NCI-H2196 (cell line): Measurements from ENCODE around the gene ABHD14A.
"Not testable (repeated sequence)": the region's sequence is repeated elsewhere in the genome, so short reads cannot be mapped to it uniquely, and the experiment has no call there.

Source experiments
- DNase-seq: peaks from one replicate; lab custom pipeline; 2025; ENCODE audit not compliant: unreplicated experiment; lab: John Stamatoyannopoulos, UW

Gene ABHD14A

DNA sequence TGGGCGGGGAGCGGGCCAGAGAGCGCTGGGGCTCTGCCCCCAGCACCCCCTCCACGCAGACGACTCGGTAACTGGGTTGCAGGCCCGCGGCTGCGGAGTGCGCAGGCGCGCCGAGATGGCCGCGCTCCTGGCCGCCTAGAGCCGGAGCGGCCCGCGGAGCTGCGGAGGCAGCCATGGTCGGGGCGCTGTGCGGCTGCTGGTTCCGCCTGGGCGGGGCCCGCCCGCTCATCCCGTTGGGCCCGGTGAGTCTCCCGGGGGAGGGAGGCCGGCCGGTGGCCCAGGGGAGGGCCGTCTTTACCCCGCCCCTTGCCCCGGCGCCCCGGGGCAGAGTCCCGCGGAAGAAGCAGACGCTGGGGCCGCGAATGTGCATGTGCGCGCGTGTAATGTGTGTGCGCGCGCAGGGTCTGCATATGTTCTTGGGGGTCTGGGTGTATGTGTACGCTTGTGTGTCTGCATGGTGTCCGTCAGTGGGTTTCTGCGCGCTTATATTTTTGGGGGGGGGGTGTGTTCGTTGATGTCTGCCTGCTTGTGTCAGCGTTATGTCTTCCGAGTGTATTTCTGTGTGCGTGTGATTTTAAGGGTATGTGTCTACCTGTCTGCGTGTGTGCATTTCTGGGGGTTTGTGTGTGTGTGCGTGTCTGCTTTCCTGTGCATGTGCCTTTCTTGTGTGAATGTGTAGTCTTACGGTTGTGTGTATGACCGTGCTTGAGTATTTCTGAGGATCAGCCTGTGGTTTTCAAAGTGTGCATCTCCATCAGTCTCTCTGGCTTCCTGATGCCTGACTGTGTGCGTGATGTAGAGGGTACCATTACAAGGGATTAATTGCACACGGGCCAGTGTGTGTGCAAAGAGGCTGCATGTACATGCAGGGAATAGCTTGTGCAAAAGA lies at the start of gene ABHD14A:
Gene ABHD14A (plus strand): TSS at position 102 of the 889 bp plus-strand sequence. CDS start 72 bp downstream, at position 174.
- peak; percentile 38 for DNase-seq

DNA sequence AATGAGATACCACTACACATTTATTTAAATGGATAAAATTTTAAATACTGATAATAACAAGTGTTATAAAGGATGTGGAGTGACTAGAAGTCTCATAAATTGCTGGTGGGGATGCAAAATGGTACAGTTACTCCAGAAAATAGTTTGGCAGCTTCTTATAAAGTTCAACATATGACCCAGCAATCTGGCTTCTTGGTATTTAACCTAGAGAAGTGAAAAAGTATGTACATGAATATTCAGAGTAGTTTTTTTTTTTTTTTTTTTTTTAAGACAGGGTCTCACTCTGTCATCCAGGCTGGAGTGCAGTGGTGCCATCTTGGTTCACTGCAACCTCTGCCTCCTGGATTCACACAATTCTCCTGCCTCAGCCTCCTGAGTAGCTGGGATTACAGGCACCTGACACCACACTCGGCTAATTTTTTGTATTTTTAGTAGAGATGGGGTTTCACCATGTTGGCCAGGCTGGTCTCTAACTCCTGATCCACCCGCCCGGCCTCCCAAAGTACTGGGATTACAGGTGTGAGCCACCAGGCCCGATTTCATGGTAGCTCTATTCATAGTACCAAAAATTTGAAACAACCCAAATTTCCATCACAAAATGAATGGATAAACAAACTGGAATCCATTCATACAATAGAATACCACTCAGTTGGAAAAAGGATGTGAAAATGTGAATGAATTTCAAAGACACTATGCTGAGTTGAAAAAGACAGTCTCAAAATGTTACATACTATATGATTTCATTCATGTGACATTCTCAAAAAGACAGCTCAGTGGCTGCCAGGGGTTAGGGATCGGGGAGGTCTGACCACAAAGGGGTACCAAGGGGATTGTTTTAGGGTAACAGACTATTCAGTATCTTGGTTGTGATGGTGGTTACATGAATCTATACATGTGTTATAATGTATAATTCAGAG lies 47.5 kb upstream of the ABHD14A start:
- no peak for DNase-seq

DNA sequence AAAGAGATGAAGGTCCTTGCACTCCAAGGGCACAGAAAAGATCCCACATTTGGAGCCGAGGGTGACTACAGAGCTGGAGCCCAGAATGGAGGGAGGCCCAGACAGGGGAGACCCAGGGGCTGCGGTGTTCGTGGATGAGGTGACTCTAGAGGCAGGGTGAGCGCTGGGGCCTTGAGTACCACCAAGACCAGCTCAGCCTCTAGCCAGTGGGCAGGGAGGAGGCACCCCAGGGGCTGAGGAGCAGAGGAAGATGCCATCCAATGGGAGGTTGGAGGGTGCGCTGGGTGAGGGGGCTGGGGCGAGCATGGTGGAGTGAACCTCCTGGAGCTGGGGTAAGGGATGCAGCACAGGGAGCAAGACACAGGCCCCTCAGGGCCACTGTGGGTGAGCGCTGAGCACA lies 46.4 kb upstream of the ABHD14A start:
- DNase-seq, result no peak

DNA sequence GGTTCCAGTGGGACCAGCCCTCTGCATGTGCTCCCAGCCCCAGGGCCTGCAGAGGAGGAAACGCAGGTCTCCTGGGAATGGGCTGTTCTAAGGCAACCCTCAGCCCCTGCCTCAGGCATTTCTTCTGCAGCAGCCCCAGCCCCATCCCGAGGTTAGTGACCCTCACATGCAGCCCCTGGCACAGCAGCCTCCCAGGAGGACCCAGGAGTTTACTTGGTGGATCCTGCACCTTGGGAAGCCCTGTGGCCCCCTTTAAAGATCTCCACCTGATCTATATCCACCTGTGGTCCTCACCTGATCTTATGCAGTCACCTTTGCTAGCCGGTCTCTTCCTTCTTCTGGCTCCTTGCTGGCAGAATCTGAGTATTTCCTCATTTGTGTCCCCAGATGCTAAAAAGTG lies 45.9 kb upstream of the ABHD14A start:
- DNase-seq, result not testable (repeated sequence)

DNA sequence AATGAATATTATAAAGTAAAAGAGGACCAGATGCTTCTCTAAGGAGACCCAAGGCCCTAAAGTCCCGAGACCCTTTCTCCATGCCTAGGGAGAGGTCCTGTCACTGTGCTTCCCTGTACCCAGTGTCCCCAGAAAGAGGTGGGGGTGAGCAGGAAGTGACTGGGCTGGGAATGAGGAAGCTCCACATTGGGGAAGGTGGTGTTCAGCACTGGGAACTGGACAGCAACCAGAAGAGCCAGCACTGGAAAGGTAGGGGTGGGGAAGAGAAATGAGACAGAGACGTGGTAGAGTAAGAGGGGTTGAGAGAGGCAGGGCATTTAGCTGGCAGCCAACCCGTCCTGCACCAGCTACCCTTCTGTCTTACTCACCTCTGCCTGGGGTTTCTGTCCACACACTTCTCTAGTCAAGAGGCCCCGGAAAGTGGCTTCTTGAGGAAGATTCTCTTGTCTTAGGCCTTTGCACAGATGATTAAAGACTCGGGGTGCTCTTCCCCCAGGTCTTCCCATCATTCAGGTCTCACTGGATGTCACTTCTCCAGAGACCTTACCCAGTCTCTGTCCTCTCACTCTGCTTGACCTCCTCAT lies 45.4 kb upstream of the ABHD14A start:
- DNase-seq, result no peak

DNA sequence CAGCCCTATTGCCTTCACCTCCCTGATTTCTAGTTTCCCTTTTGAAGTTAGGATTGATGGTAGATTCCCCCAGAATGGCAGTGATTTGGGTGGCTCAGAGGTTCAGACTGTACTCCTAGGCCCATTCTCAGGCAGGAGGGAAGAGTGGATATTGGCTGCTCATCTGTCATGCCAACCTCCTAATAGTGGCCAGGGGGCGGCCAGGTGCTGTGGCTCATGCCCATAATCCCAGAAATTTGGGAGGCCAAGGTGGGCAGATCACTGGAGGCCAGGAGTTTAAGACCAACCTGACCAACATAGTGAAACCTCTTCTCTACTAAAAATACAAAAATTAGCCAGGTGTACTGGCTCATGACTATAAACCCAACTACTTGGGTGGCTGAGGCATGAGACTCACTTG lies 44.4 kb upstream of the ABHD14A start:
- DNase-seq, result no peak

DNA sequence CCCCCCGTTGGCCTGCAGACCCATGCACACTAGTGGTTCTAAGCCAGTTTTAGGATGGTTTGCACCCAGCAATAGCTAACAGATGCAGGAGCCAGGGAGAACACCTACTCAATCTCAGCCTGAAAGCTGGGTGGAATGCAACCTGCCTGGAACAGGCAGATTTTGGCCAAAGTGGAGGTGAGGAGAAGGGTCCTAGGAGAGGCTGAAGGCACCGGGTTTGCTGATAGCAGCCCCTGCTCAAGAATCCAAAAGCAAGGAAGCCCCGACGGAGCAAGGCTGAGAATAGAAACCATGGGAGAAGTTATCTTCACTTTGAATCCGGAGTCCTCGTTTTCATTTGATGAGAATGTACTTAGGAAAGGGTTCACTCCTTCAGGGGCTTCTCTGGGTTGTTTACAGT lies 43.1 kb upstream of the ABHD14A start:
- no peak for DNase-seq

DNA sequence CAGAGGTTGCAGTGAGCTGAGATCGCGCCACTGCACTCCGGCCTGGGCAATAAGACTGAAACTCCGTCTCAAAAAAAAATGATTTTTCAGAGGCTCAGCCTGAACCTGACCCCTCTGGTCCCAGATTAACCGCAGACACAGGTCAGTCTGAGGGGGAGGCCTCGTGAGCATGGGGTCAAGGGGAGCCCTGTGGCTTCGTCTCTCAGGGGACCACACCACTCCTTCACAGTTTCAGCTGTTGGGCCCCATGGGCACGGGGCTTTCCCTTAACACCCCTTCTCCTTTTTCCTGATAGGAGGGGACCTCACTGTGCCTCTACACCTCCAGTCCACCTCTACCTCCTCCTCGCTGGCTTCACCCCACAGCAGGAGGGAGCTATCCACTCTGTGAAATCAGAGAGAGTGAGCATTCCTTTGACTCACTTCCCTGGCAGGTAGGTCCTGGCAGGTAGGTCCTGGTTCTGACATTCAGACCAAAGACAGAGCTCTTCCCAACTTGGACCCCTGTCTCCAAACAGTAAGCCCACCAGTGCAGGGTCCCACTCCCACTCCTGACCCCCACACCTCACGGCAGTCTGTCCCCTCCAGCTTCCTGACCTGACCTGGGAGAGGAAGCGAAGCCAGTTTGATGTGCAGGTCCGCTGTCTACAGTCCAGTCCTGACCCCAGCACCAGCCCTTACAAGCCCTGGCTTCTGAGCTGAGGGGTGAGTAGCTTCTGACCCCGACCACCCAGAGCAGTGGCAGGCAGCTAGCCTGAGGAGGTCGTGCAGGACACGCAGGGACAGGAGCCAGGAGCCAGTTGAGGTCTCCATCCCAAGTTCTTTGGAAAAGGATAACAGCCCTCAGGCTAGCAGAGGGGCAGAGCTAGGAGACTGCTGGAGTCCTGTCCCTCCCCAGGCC lies 42.1 kb upstream of the ABHD14A start:
- no peak for DNase-seq

DNA sequence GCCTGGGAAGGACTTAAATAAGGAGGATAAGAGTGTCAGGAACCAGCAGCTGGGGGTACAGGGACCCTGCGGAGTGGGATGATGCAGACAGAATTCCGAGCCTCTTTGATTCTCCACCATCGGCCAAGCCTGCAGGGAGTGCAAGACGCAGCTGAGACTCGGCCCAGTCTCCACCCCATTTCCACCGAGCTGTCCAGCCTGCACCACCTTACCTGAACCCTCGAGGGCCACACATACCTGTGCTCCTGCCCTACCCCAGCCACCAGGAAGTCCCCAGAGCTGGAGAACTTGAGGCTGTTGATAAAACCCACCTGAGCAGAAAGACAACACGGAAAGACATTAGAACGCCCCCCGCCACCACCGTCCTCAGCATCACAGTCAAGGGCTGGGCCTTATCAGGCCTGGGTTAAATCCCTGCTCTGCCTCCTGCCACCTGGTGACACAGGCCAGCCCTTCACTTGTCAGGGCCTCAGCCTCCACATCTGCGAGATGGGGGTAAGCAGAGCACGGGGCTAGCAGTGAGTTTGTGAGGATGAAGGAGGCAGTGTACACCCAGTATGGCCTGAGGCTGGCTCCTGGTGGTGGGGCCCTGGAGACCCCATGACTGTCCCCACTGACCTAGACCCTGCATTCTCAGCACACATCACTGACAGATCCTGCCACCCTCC lies 41.3 kb upstream of the ABHD14A start:
- DNase-seq, result no peak

DNA sequence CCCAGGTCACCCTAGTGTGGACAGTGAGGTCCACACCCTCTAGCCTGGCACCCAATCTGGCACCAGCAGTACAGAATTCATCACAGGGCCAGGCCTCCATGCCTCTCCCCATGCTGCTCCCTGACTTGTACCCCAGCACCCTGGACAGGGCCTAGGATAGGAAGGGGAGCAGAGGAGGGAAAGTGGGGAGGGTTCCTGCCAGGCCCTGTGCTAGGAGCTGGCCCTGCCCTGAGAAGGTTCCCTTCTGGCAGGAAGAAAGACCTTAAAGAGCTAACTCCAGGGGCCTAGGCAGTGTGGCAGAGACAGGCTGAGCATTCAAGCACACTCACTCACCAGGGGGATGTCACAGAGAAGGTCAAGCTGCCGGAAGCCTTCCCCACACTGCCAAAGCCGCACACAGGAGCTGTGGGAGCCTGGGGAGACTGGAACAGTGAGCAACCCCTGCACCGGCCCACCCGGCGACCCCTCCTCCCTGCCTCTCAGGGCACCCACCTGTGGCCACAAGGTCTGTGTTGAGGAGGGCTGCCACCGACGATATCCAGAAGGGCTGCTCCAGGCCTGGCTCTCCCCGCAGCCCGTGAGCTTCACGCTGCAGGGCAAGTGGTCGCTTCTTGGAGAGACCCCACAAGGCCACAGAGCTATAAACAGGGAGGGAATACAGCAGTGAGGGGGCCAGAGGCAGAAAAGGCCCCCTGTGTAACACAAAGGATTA lies 40.6 kb upstream of the ABHD14A start:
- no peak for DNase-seq

DNA sequence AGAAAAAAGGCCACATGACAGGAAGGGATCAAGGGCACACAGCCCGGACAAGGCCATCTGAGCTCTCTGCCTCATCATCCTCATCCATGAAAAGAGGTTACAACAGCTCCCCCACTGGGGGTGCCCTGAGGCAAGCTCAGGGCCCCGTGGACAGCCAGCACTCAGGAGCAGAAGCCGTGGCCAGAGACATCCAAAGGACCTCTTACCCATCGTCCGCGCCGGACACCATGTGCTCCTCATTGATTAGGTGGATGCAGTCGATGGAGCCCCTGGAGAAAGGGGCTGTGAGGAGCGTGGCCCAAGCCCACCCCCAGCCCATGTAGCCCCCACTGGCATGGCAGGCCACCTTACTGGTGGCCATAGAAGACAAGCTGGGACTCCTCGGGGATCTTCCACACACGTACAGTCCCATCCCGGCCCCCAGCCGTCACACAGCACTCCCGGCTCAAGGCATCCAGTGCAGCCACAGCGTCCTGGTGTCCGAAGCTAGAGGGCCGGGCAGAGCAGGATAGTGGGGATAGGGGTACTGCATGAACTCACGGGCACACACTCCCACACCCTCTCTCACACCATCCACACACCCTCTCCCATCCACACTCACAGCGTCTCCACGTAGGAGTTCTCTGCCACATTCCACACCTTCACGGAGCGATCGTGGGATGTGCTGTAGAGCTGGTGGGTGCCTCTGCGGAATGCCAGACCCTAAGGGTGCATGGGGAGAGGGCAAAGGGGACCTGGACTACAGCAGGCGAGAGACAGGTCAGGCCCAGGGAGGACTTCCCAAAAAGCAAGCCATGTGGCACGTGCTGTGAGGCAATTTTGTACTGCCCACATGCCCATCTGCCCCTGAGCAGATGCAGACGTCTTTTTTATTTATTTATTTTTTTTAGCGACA lies 39.6 kb upstream of the ABHD14A start:
- DNase-seq, result no peak

DNA sequence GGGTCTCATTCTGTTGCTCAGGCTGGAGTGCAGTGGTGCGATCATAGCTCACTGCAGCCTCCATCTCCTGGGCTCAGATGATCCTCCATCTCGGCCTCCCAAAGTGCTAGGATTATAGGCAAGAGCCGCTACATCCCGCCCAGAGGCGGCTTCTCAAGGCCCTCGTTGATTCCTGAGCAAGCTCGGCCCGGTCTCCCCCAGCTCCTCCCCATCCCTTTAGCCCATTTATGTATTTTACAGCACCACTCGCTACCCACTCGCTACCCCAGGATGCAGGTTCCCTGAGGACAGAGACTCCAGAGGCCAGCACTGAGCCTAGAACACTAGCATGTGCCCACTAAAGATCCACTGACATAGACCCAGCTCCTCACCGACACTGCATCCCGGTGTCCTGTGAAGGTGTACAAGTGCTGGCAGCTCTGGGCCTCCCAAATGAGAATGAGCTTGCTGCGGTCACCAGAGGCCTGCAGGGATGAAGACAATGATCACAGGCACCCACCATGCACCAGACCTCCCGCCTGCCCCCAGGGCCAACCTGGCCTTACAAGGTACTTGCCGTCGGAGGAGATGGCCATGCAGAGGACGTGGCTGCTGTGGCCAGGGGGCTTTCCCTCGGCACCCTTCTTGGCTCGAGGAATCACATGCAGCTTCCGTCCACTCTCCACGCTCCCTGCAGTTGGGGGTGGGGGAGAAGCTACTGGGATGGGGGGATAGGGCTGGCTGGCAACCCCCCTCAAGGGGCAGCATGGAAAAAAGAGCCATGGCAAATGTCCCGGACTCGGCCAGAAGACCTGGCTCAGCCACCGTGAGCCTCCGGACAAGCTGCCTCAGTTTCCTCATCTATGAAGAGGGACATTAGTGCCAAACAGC lies 38.7 kb upstream of the ABHD14A start:
- DNase-seq, result no peak

DNA sequence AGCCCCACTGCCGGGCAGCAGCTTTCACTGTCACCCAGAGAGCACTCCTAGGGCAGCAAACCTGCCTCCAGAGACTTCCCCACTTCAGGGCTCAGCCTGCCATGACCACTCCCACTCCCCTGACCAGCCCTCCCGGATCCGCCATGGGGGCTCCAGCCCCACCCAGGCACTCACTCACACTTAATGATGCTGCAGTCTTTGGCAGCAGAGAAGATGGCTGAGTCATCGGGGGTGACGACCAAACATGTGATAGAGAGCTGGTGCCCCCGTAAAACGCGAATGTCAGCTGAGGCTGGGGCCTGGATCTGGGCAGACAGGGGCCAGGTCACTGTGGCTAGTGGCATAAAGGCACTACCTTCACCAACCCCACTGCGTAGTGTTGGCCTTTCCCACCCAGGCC lies 37.9 kb upstream of the ABHD14A start:
- DNase-seq, result no peak

DNA sequence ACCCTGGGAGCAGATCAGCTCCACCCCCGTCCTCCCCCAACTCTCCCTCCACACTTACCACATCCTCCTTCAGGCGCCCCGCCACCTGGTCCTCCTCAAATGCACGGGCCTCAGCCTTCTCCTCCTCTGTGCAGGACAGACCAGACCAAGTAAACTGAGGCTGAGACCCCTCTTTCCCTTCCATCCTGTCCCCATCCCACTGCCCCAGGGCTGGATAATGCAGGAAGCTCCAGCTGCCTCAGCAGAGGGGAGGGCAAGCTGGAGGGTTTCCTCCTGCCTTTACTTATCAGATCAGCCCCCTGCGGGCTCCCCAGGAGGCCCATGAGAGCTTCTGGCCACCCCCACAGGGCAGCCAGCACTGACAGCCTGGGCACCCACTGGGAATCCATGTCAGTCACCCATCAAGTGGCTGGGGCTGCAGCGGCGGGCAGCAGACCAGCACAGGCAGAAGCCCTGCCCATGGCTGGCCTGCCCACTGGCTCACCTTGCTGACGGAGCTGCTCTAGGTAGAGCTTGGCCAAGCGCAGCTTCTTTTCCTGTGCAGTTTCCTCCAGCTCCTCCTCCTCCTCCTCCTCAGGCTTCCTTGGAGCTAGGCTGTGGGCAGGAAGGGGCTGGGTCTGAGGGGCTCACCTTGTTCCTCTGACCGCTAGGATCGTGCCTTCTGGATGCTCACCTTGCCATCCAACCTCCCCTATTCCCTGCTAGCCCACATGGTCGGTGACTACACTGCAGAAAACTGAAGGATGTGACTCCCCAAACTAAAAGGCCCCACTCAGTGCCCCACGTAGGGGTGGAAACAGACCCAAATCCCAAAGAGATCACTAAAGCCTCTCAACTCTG lies 37.0 kb upstream of the ABHD14A start:
- DNase-seq, result no peak

DNA sequence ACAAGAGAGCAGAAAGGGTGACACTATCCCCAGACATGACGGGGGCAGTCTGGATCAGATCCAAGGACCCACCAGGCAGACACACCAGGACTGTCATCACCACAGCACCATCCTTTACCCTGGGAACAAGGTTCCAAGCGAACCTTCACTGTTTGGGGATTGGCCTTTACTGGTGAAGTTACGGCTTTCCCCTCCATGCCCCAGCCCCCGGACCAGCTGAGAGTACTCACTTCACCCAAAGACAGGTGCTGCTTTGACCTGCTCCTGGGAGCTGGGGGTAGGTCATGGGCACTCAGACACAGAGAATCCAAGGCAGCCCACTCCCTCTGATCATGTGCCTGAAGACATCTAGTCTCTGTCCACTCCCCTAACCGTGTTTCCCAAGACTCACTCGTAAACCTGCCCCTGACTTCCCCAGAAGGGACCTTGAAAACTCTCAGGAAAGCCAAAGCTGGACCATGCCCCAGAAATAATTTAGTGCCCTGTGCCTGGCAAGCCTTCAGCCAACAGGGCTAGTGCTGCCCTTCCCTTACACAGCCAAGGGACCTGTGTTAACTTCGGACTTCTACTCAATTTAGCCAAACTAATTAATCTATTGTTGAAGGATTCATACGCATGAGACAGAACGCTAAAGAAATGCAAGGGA lies 36.0 kb upstream of the ABHD14A start:
- no peak for DNase-seq
